RWPE2 (cell line): ENCODE results near the gene CCDC181.
"Not testable (repeated sequence)": the region's sequence is repeated elsewhere in the genome, so short reads cannot be mapped to it uniquely, and the experiment has no call there.

Experiments used
- ATAC-seq: fragments of 200-7000 bp; cut with Tn5 transposase; 3 replicates; pipeline ENCODE4 v1.9.1; 2021; ENCODE audit warnings: low read depth
- DNase-seq: peaks from one replicate; pipeline ENCODE4 v3.0.0-alpha.2; 2020; ENCODE audit warnings: low spot score
- H3K27ac ChIP-seq: fragments of 450-650 bp; 2 replicates; pipeline ENCODE4 v1.5.1; 2017; ENCODE audit warnings: mild to moderate bottlenecking; ENCODE audit not compliant: poor library complexity, severe bottlenecking
- H3K27me3 ChIP-seq: fragments of 250-450 bp; sonication (Bioruptor Pico); 2 replicates; pipeline ENCODE4 v1.5.1; 2021; ENCODE audit warnings: mild to moderate bottlenecking, moderate library complexity; ENCODE audit not compliant: insufficient read depth, poor library complexity, severe bottlenecking
- H3K36me3 ChIP-seq: fragments of 250-450 bp; sonication (Bioruptor Pico); 2 replicates; pipeline ENCODE4 v1.5.1; 2020; ENCODE audit warnings: low read depth, mild to moderate bottlenecking, moderate library complexity
- H3K4me1 ChIP-seq: fragments of 250-450 bp; sonication (Bioruptor Pico); 2 replicates; pipeline ENCODE4 v1.5.1; 2021; ENCODE audit warnings: mild to moderate bottlenecking, moderate library complexity; ENCODE audit not compliant: insufficient read depth, poor library complexity, severe bottlenecking
- H3K4me3 ChIP-seq: fragments of 250-450 bp; sonication (Bioruptor Pico); 2 replicates; pipeline ENCODE4 v1.5.1; 2021; ENCODE audit warnings: mild to moderate bottlenecking, moderate library complexity; ENCODE audit not compliant: severe bottlenecking
- H3K9me3 ChIP-seq: fragments of 250-450 bp; sonication (Bioruptor Pico); 2 replicates; pipeline ENCODE4 v1.5.1; 2021; ENCODE audit warnings: mild to moderate bottlenecking, moderate library complexity; ENCODE audit not compliant: severe bottlenecking
- CTCF ChIP-seq: fragments of 450-650 bp; IDR thresholded peaks from one replicate; pipeline ENCODE4 v1.5.1; 2017; ENCODE audit warnings: mild to moderate bottlenecking, moderate library complexity; ENCODE audit not compliant: poor library complexity, severe bottlenecking

Gene CCDC181

GRCh38 chr1:169451218-169451824 lies 24.0 kb upstream of the CCDC181 start:
- no peak for DNase-seq
- Histone ChIP-seq H3K4me3 (no peak overlapping the region), H3K27ac (no peak overlapping the region), H3K27me3 (no peaks in the 10 kb centered on the region), H3K36me3 (no peaks in the 10 kb centered on the region), H3K4me1 (no peaks in the 10 kb centered on the region), H3K9me3 (no peaks in the 10 kb centered on the region)
- ATAC-seq: no peak
- TF ChIP-seq CTCF: no peak

GRCh38 chr1:169443923-169444322 lies 16.6 kb upstream of the CCDC181 start:
- no peak for ATAC-seq
- DNase-seq: no peak

GRCh38 chr1:169426174-169426705 lies 1.0 kb downstream of the CCDC181 start:
- DNase-seq: no peak
- Histone ChIP-seq H3K27me3 (no peaks in the 10 kb centered on the region), H3K9me3 (peaks cover under 1% of the 10 kb centered on the region), H3K27ac (no peak overlapping the region), H3K4me3 (no peak overlapping the region), H3K4me1 (no peaks in the 10 kb centered on the region), H3K36me3 (no peaks in the 10 kb centered on the region)
- ATAC-seq: no peak
- TF ChIP-seq CTCF: no peak

More at GRCh38 chr1:169443923-169444322, 16.6 kb upstream of the CCDC181 start:
- Histone ChIP-seq H3K4me1 (no peaks in the 10 kb centered on the region), H3K4me3 (no peak overlapping the region), H3K27me3 (no peaks in the 10 kb centered on the region), H3K36me3 (no peaks in the 10 kb centered on the region), H3K27ac (no peak overlapping the region), H3K9me3 (no peaks in the 10 kb centered on the region)
- no peak for TF ChIP-seq CTCF

GRCh38 chr1:169421309-169421708 lies 6.0 kb downstream of the CCDC181 start:
- H3K9me3 ChIP-seq: peaks cover 2% of the 10 kb centered on the region
- H3K36me3 ChIP-seq: no peaks in the 10 kb centered on the region
- DNase-seq (no peak), ATAC-seq (no peak)
- H3K27ac ChIP-seq: no peak overlapping the region
- H3K27me3 ChIP-seq: no peaks in the 10 kb centered on the region
- no peak for TF ChIP-seq CTCF
- no peak overlapping the region for H3K4me3 ChIP-seq
- H3K4me1 ChIP-seq: no peaks in the 10 kb centered on the region

- Histone ChIP-seq H3K27me3 (no peaks in the 10 kb centered on the region), H3K4me3 (no peak overlapping the region), H3K4me1 (no peaks in the 10 kb centered on the region), H3K9me3 (no peaks in the 10 kb centered on the region), H3K27ac (no peak overlapping the region), H3K36me3 (no peaks in the 10 kb centered on the region)
- no peak for TF ChIP-seq CTCF
- no peak for ATAC-seq
- DNase-seq: no peak
Measured at GRCh38 chr1:169414952-169415351, 12.3 kb downstream of the CCDC181 start.

- not testable (repeated sequence) for H3K36me3 ChIP-seq, H3K9me3 ChIP-seq, H3K4me1 ChIP-seq, H3K27ac ChIP-seq, ATAC-seq, H3K27me3 ChIP-seq, DNase-seq, H3K4me3 ChIP-seq
Measured at GRCh38 chr1:169408340-169408739, 18.9 kb downstream of the CCDC181 start.

GRCh38 chr1:169402578-169402977 lies 24.7 kb downstream of the CCDC181 start:
- H3K9me3 ChIP-seq, H3K27ac ChIP-seq, H3K36me3 ChIP-seq, H3K27me3 ChIP-seq, ATAC-seq, H3K4me1 ChIP-seq, DNase-seq, H3K4me3 ChIP-seq: not testable (repeated sequence)
